ENCODE results near the gene TBC1D5. TPM values are rescaled to one million over a fixed set of nuclear protein-coding genes. Genes with fewer than 3 reads are reported as not detected.

The TBC1D5 gene
- total RNA-seq, 1 experiment from 2014 or later, result 30.4 TPM

GRCh38 chr3:17678116-17678741 is 64.2 kb downstream of the TBC1D5 start:
- Histone ChIP-seq H3K4me1 (ENCODE audit: control insufficient read depth, insufficient read depth, low read length) (no peaks in the 10 kb centered on the region), H3K27ac (ENCODE audit: low read length) (no peak overlapping the region), H3K9me3 (ENCODE audit: control insufficient read depth, insufficient read depth, low read depth, low read length) (no peaks in the 10 kb centered on the region), H3K27me3 (ENCODE audit: control insufficient read depth, insufficient read depth, low read length) (no peaks in the 10 kb centered on the region), H3K36me3 (ENCODE audit: control insufficient read depth, insufficient read depth, low read length) (no peaks in the 10 kb centered on the region), H3K4me3 (ENCODE audit: low read depth in 2 of 2, low read length in 2 of 2) (no peak overlapping the region)
- TF ChIP-seq TCF7L2 (IDR thresholded peaks at IDR 0.05; ENCODE audit: low read depth, low read length) (no peak), POLR2AphosphoS5 (IDR thresholded peaks at IDR 0.05; ENCODE audit: low read depth, low read length) (no peak), SIN3A (IDR thresholded peaks at IDR 0.05; ENCODE audit: borderline replicate concordance, insufficient read depth, low read depth, low read length) (no peak), REST (IDR thresholded peaks at IDR 0.05; ENCODE audit: insufficient read depth in 1 of 2, low read depth in 2 of 2, low read length in 1 of 2) (no peak)
- TF ChIP-seq, protein P1, sequence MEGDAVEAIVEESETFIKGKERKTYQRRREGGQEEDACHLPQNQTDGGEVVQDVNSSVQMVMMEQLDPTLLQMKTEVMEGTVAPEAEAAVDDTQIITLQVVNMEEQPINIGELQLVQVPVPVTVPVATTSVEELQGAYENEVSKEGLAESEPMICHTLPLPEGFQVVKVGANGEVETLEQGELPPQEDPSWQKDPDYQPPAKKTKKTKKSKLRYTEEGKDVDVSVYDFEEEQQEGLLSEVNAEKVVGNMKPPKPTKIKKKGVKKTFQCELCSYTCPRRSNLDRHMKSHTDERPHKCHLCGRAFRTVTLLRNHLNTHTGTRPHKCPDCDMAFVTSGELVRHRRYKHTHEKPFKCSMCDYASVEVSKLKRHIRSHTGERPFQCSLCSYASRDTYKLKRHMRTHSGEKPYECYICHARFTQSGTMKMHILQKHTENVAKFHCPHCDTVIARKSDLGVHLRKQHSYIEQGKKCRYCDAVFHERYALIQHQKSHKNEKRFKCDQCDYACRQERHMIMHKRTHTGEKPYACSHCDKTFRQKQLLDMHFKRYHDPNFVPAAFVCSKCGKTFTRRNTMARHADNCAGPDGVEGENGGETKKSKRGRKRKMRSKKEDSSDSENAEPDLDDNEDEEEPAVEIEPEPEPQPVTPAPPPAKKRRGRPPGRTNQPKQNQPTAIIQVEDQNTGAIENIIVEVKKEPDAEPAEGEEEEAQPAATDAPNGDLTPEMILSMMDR (IDR thresholded peaks at IDR 0.05), result no peak
- no peak for ATAC-seq
- intact Hi-C loops (cut with micrococcal nuclease; ENCODE audit: unreplicated experiment) (no loop called here), in situ Hi-C loops (cut with HindIII; ENCODE audit: low pct_unique_long_range_greater_than_20kb, low sequenced_read_pairs) (no loop called here)
- ChIA-PET POLR2A (no interaction called here), CTCF (no interaction called here)
- BruUV-seq (replicated peaks), result no TSS peak
- no peak for DNase-seq (ENCODE audit: low read depth, low spot score)

- CTCF ChIA-PET, result no interaction called here
- ATAC-seq (no peak), DNase-seq (ENCODE audit: low read depth, low spot score) (no peak)
- H3K4me3 ChIP-seq (ENCODE audit: low read depth in 2 of 2, low read length in 2 of 2), result no peak overlapping the region
- no peaks in the 10 kb centered on the region for H3K27me3 ChIP-seq (ENCODE audit: control insufficient read depth, insufficient read depth, low read length)
- H3K27ac ChIP-seq (ENCODE audit: low read length), result no peak overlapping the region
- H3K4me1 ChIP-seq (ENCODE audit: control insufficient read depth, insufficient read depth, low read length), result no peaks in the 10 kb centered on the region
- no peaks in the 10 kb centered on the region for H3K9me3 ChIP-seq (ENCODE audit: control insufficient read depth, insufficient read depth, low read depth, low read length)
- BruUV-seq (replicated peaks), result no TSS peak
- intact Hi-C loops (cut with micrococcal nuclease; ENCODE audit: unreplicated experiment) (no loop called here), in situ Hi-C loops (cut with HindIII; ENCODE audit: low pct_unique_long_range_greater_than_20kb, low sequenced_read_pairs) (no loop called here)
- TF ChIP-seq, protein P1 (IDR thresholded peaks at IDR 0.05), result no peak
- no peak for TF ChIP-seq SIN3A (IDR thresholded peaks at IDR 0.05; ENCODE audit: borderline replicate concordance, insufficient read depth, low read depth, low read length)
- TF ChIP-seq POLR2AphosphoS5 (IDR thresholded peaks at IDR 0.05; ENCODE audit: low read depth, low read length), result no peak
- no peak for TF ChIP-seq REST (IDR thresholded peaks at IDR 0.05; ENCODE audit: insufficient read depth in 1 of 2, low read depth in 2 of 2, low read length in 1 of 2)
- TF ChIP-seq TCF7L2 (IDR thresholded peaks at IDR 0.05; ENCODE audit: low read depth, low read length), result no peak
- H3K36me3 ChIP-seq (ENCODE audit: control insufficient read depth, insufficient read depth, low read length), result no peaks in the 10 kb centered on the region
- POLR2A ChIA-PET, result no interaction called here
Measured at GRCh38 chr3:17674082-17674686, 68.2 kb downstream of the TBC1D5 start.

All from Panc1 (cell line).